NCI-H2107 treated with DMSO at 0.1 percent for 48 hours (cell line): ENCODE results near the gene SLC6A9.

Experiments
- DNase-seq: peaks from one replicate; lab custom pipeline; 2025; ENCODE audit not compliant: unreplicated experiment; lab: John Stamatoyannopoulos, UW

The SLC6A9 gene

DNA sequence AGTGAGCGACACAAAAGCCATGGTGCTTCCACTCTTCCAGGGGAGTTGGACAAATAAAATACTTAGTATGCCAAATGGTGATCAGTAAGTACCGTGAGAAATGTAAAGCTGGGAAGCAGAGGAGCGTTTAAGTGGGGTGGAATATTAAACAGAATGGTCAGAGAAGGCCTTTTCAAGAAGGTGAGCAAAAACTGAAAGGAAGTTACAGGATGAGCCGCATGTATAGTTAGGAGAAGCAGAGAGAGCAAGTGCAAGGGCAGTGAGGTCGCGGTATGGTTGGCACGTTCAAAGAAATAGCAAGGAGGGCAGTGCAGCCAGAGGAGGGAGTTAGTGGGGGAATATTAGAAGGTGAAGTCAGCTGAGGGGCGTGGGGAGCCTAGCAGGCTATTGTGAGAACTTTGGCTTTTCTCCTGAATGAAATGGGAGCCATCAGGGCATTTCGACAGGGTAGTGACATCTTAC is 57.2 kb downstream of the SLC6A9 start:
- DNase-seq: peak; percentile 85

DNA sequence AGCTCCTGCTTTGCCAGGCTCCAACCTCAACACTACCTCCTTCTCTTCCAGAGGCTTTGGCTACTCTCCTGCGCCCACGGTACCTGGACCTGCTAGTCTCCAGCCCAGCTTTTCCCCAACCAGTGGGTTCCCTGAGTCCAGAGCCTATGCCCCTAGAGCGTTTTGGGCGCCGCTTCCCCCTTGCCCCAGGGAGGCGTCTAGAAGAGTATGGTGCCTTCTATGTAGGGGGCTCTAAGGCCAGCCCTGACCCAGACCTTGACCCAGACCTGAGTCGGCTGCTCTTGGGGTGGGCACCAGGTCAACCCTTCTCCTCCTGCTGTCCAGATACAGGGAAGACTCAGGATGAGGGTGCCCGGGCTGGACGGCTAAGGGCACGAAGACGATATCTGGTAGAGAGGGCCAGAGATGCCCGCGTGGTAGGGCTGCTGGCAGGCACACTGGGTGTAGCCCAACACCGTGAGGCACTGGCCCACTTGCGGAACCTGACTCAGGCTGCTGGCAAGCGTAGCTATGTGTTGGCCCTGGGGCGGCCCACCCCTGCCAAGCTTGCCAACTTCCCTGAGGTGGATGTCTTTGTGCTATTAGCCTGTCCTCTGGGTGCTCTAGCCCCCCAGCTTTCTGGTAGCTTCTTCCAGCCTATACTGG is 59.8 kb downstream of the SLC6A9 start:
- no peak for DNase-seq

DNA sequence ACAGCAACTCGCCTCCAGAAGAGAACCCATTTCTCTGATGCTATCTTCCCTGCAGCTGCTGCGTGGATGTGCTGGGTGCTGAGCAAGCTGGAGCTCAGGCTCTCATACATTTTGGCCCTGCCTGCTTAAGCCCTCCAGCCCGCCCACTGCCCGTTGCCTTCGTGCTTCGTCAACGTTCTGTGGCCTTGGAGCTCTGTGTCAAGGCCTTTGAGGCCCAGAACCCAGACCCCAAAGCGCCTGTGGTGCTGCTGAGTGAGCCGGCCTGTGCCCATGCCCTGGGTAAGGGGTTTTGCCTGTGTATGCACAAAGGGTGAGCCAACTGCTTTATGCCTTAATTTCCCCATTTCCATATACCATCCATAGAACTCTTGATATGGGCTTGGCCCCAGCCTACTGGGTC is 60.4 kb downstream of the SLC6A9 start:
- no peak for DNase-seq

DNA sequence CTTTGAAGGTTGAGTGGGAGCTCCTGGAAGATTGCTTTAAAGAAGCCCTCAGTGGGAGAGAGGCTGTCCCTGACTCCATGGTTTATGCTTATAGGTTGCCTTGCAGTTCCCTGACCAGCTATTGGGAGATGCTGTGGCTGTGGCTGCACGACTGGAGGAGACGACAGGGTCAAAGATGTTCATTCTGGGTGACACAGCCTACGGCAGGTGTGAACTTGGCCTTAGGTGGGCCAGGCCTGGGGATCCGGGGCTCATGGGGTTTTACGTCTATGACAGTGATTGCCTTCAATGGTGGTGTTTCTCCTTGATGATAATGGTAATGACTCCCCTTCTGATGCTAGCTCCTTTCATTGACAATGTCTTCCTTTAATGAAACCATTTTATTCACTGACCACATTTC is 60.8 kb downstream of the SLC6A9 start:
- no peak for DNase-seq

DNA sequence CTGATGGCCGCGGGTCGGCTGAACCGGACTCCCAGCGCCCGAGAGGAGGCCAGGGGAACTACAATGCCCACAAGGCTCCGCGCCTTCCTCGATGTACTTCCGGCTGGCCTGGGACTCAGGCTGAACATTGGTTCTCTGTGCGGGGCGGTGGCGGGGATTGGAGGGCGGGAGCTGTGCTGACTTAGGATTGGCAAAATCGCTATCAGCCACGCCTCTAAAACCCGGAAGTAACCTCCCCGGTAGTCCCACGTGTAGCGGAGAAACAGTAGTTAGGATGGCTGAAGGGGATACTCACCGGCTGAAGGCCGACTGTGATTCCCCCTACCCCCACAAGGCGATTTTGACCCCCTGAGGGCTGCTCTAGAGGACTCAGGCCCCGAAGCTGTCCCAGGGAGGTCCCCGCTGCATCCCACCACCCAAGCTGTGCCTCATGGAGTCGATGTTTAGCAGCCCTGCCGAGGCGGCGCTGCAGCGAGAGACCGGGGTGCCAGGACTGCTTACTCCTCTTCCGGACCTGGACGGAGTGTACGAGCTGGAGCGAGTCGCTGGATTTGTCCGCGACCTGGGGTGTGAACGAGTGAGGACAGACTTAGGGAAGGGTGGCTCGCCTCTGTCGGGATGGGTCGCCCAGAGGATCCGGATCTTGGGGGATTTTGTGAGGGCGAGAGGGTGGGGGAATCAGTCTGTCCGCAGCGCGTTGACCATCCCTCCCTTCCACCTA is 61.4 kb downstream of the SLC6A9 start, which contains the start of gene DPH2:
TSS of gene DPH2 (plus strand) at position 265 of the 721 bp plus-strand sequence. CDS start at position 431, 166 bp downstream.
- peak; percentile 97 for DNase-seq

DNA sequence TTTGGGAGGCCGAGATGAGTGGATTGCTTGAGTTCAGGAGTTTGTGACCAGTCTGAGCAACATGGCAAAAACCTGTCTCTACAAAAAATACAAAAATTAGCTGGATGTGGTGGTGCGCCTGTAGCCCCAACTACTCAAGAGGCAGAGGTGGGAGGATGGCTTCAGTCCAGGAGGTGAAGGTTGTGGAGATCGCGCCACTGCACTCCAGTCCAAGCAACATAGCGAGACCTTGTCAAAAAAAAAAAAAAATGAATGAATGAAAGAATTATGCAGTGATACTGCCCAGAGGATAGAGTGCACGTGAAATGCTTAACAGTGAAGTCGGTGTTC is 61.9 kb downstream of the SLC6A9 start:
- DNase-seq: no peak

DNA sequence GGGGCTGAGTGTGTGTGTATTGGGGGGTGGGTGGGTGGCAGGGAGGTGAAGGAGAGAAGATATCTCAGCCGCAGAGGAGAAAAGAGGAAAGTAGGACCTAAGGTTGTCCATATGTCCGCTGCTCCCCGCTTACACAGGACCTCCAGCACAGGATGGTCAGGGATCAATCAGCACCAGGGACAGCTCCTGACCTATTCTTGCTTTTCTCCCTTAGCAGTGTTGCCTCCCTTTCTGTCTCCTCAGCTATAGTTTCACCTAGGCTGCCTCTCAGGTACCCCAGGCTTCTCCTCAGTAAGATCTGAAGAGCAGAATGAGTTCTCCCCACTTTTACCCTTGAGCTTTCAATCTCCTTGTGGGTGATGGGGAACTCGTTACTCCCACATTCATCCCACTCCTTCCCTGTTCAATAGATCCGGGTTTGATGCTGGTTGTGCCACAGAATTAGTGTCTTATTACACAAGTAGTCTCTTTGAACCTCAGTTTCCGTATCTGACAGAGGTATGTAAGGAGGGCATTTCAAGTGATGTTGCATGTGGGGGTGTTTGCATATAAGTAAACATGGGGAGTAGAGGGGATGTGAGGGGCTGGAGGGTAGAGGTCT is 62.8 kb downstream of the SLC6A9 start:
- no peak for DNase-seq

DNA sequence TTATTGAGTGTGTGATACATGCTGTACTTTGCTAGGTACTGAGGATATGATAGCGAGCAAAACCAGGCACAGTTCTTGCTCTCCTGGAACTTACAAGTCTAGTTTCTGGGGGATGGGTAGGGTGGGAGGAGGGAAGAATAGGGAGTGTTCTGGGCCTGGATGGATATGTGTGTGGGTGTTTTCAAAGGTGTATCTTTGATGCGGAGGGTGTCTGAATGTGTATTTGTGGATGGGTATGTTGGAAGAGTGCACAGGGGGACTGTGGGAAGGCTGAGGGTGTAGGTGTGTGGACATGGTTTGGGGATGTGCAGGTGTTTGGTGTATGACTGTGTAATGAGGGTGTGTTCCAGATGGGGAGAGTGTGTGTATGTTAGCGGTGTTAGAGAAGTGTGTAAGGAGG is 65.9 kb downstream of the SLC6A9 start:
- no peak for DNase-seq

DNA sequence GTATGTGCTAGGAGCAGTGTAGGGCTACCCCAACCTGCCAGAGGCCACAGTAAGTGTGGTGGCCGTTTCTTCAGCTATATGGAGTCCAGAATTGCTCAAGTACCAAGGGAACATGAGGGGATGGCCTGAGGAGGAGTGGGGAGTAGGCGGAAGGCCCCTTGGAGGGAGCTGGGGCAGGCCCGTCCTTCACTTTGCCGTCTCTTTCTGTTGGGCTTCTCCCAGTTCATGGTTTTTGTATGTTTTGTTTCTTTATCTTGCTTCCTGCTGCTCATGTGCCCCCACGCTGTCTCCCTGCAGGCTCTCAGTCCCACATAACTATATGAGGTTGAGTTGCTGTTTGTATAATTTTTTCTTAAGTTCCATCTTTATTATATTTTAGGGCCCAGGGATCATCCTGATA is 67.4 kb downstream of the SLC6A9 start:
- no peak for DNase-seq

DNA sequence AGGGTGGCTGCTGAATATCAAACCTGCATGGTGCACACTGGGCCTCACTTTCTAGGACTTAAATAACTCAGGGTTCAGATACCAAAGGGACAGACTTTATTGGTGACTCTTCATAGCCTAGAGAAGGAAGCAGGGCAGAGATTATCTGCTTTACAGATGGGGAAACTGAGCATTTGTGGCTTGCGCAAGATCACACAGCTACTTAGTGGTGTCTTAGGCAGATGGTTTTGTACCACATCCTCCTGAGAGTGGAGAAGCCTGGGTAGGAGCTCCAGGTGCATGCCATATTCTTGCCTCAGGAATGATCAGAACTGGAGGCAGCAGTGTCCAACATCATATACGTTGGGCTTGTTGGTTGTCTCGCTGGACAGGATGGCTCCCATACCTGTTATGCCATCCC is 68.3 kb downstream of the SLC6A9 start:
- no peak for DNase-seq

DNA sequence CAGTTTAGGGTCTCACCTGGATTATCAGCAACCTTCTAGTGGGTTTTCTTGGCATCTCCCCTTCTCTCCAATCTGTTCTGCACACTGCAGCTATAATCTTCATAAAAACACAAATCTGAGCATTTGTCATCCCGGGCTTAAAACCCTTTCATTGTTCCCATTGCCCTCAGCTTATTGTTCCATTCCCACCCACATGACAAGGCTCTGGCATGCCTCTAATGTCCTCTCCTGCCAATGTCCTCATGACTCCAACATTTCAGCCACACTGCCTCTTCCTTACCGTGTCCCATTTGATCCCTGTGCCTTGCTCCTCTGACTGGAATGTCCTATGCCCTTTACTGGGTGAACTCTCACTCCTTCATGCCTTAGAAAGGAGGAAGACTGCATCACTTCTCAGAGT is 68.9 kb downstream of the SLC6A9 start:
- DNase-seq: no peak

DNA sequence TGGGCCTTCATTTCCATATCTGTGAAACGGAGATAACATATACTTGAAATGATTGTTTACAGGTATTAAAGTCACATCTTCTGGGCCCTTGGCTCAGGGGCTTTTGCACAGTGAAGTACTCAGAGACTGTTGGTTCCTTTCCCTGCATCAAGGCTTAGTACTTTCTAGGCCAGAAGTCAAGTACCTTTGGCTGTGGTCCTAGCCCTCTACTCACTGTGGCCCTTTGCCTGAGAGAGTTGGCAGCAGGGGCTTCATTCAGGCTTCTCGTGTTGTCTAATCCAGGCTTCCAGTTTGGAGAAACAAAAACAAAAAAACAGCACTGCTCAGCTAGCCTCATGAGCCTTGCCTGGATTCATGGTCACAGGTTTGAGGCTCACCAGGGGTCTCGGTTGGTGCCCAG is 69.6 kb downstream of the SLC6A9 start:
- no peak for DNase-seq

DNA sequence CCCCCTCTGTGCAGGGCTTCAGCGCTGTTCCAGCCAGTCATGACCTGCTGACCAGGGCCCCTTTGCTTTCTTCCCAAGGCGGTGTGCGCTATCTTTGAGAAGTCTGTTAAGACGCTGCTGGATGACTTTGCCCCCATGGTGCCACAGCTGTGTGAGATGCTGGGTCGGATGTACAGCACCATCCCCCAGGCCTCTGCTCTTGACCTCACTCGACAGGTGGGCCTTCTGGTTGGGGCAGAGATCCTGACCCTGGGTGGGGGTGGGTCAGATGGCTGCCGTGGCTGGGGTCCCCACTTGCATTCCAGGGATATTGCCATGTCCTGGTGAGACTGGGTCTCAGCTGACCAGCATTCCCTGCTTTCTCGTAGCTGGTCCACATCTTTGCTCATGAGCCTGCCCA is 70.5 kb downstream of the SLC6A9 start:
- DNase-seq: no peak

DNA sequence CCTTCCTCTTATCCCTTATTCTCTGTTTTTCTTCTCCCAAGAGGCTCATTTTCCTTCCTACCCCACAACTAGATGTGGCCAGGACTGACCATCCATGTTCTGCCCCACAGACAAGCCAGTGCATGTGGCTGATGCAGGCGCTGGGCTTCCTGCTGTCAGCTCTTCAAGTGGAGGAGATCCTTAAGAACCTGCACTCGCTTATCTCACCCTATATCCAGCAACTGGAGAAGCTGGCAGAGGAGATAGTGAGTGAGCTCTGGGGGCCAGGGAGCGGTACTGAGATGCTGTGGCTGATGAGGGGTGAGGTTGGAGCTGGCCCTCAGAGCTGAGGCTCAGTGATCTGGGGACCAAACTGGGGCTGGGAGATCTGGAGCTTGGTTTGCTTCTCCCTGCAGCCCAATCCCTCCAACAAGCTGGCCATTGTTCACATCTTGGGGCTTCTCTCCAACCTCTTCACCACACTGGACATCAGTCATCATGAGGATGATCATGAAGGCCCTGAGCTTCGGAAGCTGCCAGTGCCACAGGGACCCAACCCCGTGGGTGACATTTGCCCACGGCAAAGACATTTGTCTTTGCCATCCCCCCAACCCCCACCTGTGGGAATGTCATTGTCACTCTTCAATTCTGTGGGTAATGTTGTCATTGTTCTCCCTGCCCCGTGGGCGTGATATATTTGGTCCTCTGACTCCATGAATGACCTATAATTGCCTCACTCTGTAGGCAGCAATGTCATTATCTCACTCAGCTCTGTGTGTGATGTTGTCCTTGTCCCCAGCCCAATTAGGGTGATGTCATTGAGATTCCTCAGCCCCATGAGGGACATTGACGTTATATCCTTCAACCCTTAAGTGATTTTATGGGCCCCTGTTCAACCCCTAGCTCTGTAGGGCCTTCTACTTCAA is 72.7 kb downstream of the SLC6A9 start:
- DNase-seq: no peak

DNA sequence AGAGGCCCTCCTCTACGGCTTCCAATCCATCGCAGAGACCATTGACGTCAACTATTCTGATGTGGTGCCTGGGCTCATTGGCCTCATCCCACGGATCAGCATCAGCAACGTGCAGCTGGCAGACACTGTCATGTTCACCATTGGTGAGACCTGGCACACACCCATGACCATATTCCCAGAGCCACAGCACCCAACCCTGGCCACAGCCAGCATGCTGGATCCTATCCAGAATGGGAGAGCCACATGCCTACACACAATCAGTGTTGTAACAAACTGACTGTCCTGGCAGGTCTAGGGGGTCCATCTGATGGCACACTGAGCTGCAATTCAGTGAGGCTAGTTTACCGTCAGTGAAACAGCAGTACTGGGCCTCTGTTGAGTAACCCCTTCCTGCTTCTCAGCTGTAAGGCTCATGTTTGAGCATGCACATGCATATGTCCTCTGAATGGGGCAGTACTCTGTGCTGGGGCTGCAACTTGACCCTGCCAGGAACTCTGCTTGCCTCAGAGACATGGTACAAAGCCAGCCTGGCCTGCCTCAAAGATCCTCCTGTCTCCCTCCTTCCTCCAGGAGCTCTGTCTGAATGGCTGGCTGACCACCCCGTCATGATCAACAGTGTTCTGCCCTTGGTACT is 73.7 kb downstream of the SLC6A9 start:
- DNase-seq: no peak

DNA sequence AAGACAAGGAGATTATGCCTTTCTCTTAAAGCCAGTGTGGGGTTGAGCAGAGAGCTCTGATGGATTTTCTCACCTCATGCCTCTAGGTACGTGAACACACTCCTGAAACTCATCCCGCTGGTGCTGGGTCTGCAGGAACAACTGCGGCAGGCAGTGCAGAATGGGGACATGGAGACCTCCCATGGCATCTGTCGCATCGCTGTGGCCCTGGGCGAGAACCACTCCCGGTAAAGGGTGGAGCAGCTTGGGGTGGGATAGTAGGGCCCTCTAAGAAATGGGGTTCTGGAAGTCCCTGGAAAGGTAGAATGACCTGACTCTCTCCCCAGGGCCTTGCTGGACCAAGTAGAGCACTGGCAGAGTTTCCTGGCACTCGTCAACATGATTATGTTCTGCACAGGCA is 75.0 kb downstream of the SLC6A9 start:
- no peak for DNase-seq

DNA sequence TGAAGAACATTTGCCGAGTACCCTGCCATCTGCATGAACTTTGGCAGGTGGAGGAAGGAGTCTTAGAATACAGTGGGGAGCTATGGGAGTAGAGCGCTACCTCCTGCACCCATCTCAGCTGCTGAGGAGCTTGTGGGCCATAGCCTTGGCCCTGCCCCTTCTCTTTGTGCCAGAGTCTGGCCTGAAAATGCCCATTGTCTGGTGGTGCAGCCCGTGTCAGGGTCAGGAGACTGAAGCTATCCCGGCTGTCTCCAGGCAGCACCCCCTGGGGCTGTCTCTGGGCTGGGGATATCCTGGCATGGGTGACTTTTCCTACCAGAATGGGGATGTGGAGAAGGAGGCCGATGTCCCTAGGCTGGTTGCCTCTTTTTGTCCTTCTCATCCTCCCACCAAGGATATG is 77.2 kb downstream of the SLC6A9 start:
- no peak for DNase-seq

DNA sequence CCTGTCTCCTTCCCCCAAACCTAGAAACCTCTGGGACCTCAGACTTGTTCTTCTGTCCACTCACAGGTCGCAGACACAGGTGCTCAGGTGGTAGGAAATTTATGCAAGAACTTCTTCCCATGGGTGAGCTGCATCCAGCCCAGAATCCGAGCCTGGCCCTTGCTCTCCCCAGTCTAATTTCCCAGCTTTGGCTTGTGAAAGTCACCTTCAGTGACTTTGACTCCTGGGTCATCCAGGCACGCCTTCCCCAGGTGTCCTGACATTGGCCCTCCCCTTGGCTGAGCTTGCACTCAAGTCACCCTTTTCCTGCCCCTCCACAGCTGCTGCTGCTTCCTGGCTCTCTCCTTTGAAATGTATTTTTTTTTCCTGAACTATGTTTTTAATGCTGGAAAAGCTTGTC is 77.9 kb downstream of the SLC6A9 start:
- DNase-seq: no peak

DNA sequence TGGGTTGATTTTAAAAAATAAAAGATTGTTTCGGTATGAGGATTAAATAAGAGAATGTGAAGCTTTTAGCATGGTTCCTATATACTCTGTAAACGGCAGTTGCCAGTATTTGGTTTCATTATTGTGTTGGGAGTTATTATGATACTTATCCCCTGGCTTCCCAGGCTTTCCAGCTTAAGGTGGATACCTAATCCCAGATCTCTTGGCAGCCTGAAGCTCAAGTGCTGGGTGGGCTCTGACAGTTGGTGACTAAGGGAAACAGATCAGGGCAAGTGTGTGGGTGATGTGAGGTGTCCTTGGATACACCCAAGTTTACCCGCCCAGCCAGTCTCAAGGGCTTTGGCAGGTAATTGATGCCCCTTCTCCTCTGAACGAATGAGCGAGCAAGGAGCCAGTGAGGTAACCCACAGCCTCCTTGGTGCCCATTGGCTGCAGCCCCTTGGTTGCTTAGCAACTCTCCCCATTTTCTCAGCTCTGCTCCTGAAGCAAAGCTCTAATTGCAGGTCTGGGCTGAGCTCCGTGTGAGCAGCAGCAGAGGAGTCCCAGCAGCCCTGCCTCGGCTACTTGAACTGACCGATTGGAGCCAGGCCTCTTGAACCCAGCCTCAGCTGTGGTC is 78.4 kb downstream of the SLC6A9 start:
- peak; percentile 96 for DNase-seq
